K562 (cell line): ENCODE results near the gene DUSP9. TPM values are rescaled to one million over a fixed set of nuclear protein-coding genes. Genes with fewer than 3 reads are reported as not detected.

Experiments
- ATAC-seq: fragments of 200-7000 bp; cut with Tn5 transposase; 3 replicates; pipeline ENCODE4 v1.9.1; 2020; ENCODE audit warnings: moderate library complexity
- Bru-seq: library from RNA; stranded (reverse); fragments of 400-500 nt; gene quantifications from one replicate; lab custom pipeline; 2021; lab: Mats Ljungman, UMichigan
- BruChase-seq, 2 experiments: library from RNA; stranded (reverse); fragments of 400-500 nt; gene quantifications; one replicate each; lab custom pipeline; 2021; lab: Mats Ljungman, UMichigan
- BruUV-seq: library from RNA; stranded (reverse); fragments of 400-500 nt; replicated peaks from 2 replicates; lab custom pipeline; 2021; lab: Mats Ljungman, UMichigan
- CTCF ChIA-PET: fragments of 300-600 bp; formaldehyde crosslinking; extraction: SDS; loops from one replicate; lab custom pipeline; 2021; ENCODE audit warnings: low intra/inter-chr PET ratio; lab: Yijun Ruan, JAX
- POLR2A ChIA-PET: fragments of 300-600, 350-650 bp; sonication (Branson Sonifier 250); formaldehyde crosslinking; extraction: SDS; loops from one replicate; lab custom pipeline; 2021; ENCODE audit warnings: antibody characterized with exemption, inconsistent platforms; lab: Yijun Ruan, JAX
- DNase-seq, 4 experiments: peaks; one replicate each; pipeline versions ENCODE4 v3.0.0 to v3.0.0-alpha.2; 2011 to 2018; ENCODE audit warnings: low spot score in 3 of 4, mixed read lengths in 3 of 4; ENCODE audit errors: extremely low read depth in 1 of 4
- FAIRE-seq: peaks from 2 replicates; lab custom pipeline; 2011; peaks lifted over from hg19 to GRCh38; lab: Jason Lieb, UNC
- H2AFZ ChIP-seq: 2 replicates; pipeline ENCODE4 v1.6.0; 2011; ENCODE audit warnings: low read depth, low read length, control low read depth, inconsistent platforms
- H3K27ac ChIP-seq: fragments of 200-600 bp; 3 replicates; pipeline ENCODE4 v1.8.0; 2011; ENCODE audit warnings: low read depth, mild to moderate bottlenecking, control low read depth, inconsistent platforms, low read length, moderate library complexity, mixed read lengths; ENCODE audit errors: extremely low read depth
- H3K27me3 ChIP-seq, 2 experiments: fragments of 300-600 bp in 1 of 2; 2 replicates in 1 of 2; 3 replicates in 1 of 2; pipeline versions ENCODE4 v1.6.0 to v1.8.0; 2011; ENCODE audit warnings: inconsistent platforms in 2 of 2, low read length in 2 of 2, mild to moderate bottlenecking in 1 of 2, mixed read lengths in 1 of 2, moderate library complexity in 1 of 2; ENCODE audit not compliant: control insufficient read depth in 2 of 2, insufficient read depth in 2 of 2
- H3K36me3 ChIP-seq: fragments of 300-600 bp; 3 replicates; pipeline ENCODE4 v1.8.0; 2011; ENCODE audit warnings: mild to moderate bottlenecking, low read length, inconsistent platforms; ENCODE audit not compliant: control insufficient read depth, insufficient read depth
- H3K4me1 ChIP-seq, 2 experiments: fragments of 200-600 bp in 1 of 2; replicated peaks in 1 of 2; 2 replicates in 1 of 2; 3 replicates in 1 of 2; pipeline versions ENCODE4 v1.5.1 to v1.8.0; 2011; ENCODE audit warnings: inconsistent platforms in 2 of 2, low read length in 2 of 2, mild to moderate bottlenecking in 1 of 2, mixed read lengths in 1 of 2, moderate library complexity in 1 of 2; ENCODE audit not compliant: control insufficient read depth in 2 of 2, insufficient read depth in 2 of 2
- H3K4me2 ChIP-seq: 2 replicates; pipeline ENCODE4 v1.6.1; 2011; ENCODE audit warnings: low read length, control low read depth, inconsistent platforms, mixed read lengths; ENCODE audit not compliant: insufficient read depth
- H3K4me3 ChIP-seq: fragments of 200-600 bp; sonication (generic), shearing (Covaris generic); 2 replicates; pipeline ENCODE4 v1.5.1; 2016; ENCODE audit warnings: control low read depth, inconsistent platforms
- H3K79me2 ChIP-seq: fragments of 200-600 bp; 3 replicates; pipeline ENCODE4 v1.8.0; 2011; ENCODE audit warnings: low read length, inconsistent platforms; ENCODE audit not compliant: control insufficient read depth, insufficient read depth
- H3K9ac ChIP-seq, 2 experiments: 2 replicates each; pipeline versions ENCODE4 v1.6.0 to v1.6.1; 2011; ENCODE audit warnings: low read depth in 2 of 2, low read length in 2 of 2, control low read depth in 1 of 2, inconsistent platforms in 1 of 2, mild to moderate bottlenecking in 1 of 2, mixed read lengths in 1 of 2; ENCODE audit not compliant: insufficient read depth in 1 of 2
- H3K9me1 ChIP-seq: one replicate; pipeline ENCODE4 v1.6.0; 2011; ENCODE audit warnings: inconsistent platforms, mild to moderate bottlenecking, low read length, moderate library complexity; ENCODE audit not compliant: control insufficient read depth, insufficient read depth
- H3K9me3 ChIP-seq: replicated peaks from 2 replicates; pipeline ENCODE4 v1.5.1; 2011; ENCODE audit warnings: low read depth, low read length, inconsistent platforms; ENCODE audit not compliant: control insufficient read depth, insufficient read depth
- H4K20me1 ChIP-seq: replicated peaks from 2 replicates; pipeline ENCODE4 v1.6.1; 2011; ENCODE audit warnings: low read length, inconsistent platforms, mixed read lengths; ENCODE audit not compliant: control insufficient read depth, insufficient read depth
- TRIM28 ChIP-seq: fragments of 450-650 bp; IDR thresholded peaks from 2 replicates; pipeline ENCODE4 v1.6.1; 2017
- ZNF41 ChIP-seq: fragments of 250-450 bp; sonication (Bioruptor Pico); conservative IDR thresholded peaks from 2 replicates; pipeline ENCODE4 v1.4.0; 2020; ENCODE audit warnings: mild to moderate bottlenecking
- WGBS: fragments of 100-300 bp; shearing (Covaris generic); methylation state at CpG from one replicate; pipeline ENCODE4 v1.1.6; 2016; ENCODE audit warnings: low coverage, mixed read lengths; ENCODE audit not compliant: insufficient coverage; ENCODE audit errors: missing lambda C conversion rate; 5-methylcytosine and 5-hydroxymethylcytosine counted together
- in situ Hi-C: fragments of 300-500 bp; cut with MboI; formaldehyde crosslinking; loops from 4 replicates; pipeline ENCODE4 v1.15.0; 2018; ENCODE audit warnings: inconsistent platforms, mixed read lengths
- intact Hi-C: fragments of 100-400 bp; cut with micrococcal nuclease; formaldehyde crosslinking; loops from 2 replicates; pipeline ENCODE4 v1.14.2; 2022
- long read RNA-seq, 3 experiments: library from polyadenylated mRNA in 2 of 3; library from RNA in 1 of 3; unstranded in 2 of 3; stranded (forward) in 1 of 3; transcript quantifications; one replicate each; pipeline ENCODE4 v2.0.0, GENCODE V29; 2019 to 2022
- polyA minus RNA-seq, 3 experiments: library from RNA; depleted of rRNA, polyadenylated mRNA; stranded (reverse); fragments of >200 nt; gene quantifications; 2 replicates each; pipeline ENCODE4 v1.2.3, GENCODE V29; 2011
- polyA plus RNA-seq, 8 experiments: library from polyadenylated mRNA; depleted of rRNA in 4 of 8; stranded (reverse) in 5 of 8; unstranded in 3 of 8; fragments of >200 nt; fragmentation: Nextera tagmentation in 2 of 8; fragmentation: Illumina TruSeq in 1 of 8; extraction: Ambion mirVana in 2 of 8; extraction: Trizol in 1 of 8; gene quantifications; 2 replicates each; pipeline versions ENCODE4 v1.2.1 to v1.2.3, GENCODE V29; 2011 to 2014; ENCODE audit warnings: inconsistent platforms in 1 of 8, missing spikeins in 1 of 8
- total RNA-seq, 7 experiments: library from RNA; depleted of rRNA in 6 of 7; stranded (reverse); fragments of >200 nt in 6 of 7; fragmentation: Illumina TruSeq in 2 of 7; extraction: Trizol in 2 of 7; gene quantifications; 2 replicates each; pipeline versions ENCODE4 v1.2.1 to v1.2.3, GENCODE V29; 2011 to 2021; ENCODE audit warnings: low replicate concordance in 1 of 7
- TF ChIP-seq, protein P1 (sequence below): fragments of 450-650 bp; IDR thresholded peaks from 2 replicates; pipeline ENCODE4 v1.6.1; 2018; ENCODE audit not compliant: partially characterized antibody
- TF ChIP-seq, protein P2 (sequence below): sonication (generic); formaldehyde crosslinking; IDR thresholded peaks from 2 replicates; pipeline ENCODE4 v1.8.0; 2022; ENCODE audit warnings: mild to moderate bottlenecking, missing genetic modification reagents

DUSP9 gene, protein sequence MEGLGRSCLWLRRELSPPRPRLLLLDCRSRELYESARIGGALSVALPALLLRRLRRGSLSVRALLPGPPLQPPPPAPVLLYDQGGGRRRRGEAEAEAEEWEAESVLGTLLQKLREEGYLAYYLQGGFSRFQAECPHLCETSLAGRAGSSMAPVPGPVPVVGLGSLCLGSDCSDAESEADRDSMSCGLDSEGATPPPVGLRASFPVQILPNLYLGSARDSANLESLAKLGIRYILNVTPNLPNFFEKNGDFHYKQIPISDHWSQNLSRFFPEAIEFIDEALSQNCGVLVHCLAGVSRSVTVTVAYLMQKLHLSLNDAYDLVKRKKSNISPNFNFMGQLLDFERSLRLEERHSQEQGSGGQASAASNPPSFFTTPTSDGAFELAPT
- 2.3 and 6.4 TPM in 2 replicates for total RNA-seq (2011; cell fraction: chromatin; rRNA removed; ENCODE audit: low replicate concordance)
- total RNA-seq (2011; cell fraction: nucleolus; rRNA removed), result 6.8 and 7.3 TPM in 2 replicates
- total RNA-seq (2011; cell fraction: nucleoplasm; rRNA removed), result 3.4 and 3.9 TPM in 2 replicates
- total RNA-seq (2014; rRNA removed) (10.6 and 17.8 TPM in 2 replicates), total RNA-seq (2014; rRNA removed; fragmentation: Illumina TruSeq; extraction: Trizol) (2.5 and 3.2 TPM in 2 replicates), total RNA-seq (2015; rRNA removed; fragmentation: Illumina TruSeq; extraction: Trizol) (4.6 and 5.2 TPM in 2 replicates), total RNA-seq (2021) (13.0 and 14.1 TPM in 2 replicates), polyA plus RNA-seq (2011; rRNA removed) (8.8 and 20.5 TPM in 2 replicates), polyA plus RNA-seq (2014; fragmentation: Illumina TruSeq; extraction: Trizol) (5.5 and 7.1 TPM in 2 replicates), polyA plus RNA-seq (2014; fragmentation: Nextera tagmentation; extraction: Ambion mirVana) (under 1 TPM; 0.11 to 0.31 TPM), polyA plus RNA-seq (2014; rRNA removed) (8.4 and 9.2 TPM in 2 replicates), polyA minus RNA-seq (2011; rRNA and poly(A)+ RNA removed) (5.2 and 5.5 TPM in 2 replicates), Bru-seq, nascent RNA (percentile 42 among the genes with signal in this experiment), BruChase-seq, experiment 1, labeled RNA remaining after a 2-hour chase (percentile 39 among the genes with signal in this experiment), BruChase-seq, experiment 2, labeled RNA remaining after a 6-hour chase (percentile 43 among the genes with signal in this experiment)
- 22.4 and 26.1 TPM in 2 replicates for polyA plus RNA-seq (2011; cell fraction: cytosol; rRNA removed)
- 11.9 and 18.7 TPM in 2 replicates for polyA plus RNA-seq (2011; cell fraction: nucleus; rRNA removed)
- 7.4 and 10.8 TPM in 2 replicates for polyA plus RNA-seq (2012)
- polyA minus RNA-seq (2011; cell fraction: cytosol; rRNA and poly(A)+ RNA removed), result 7.3 and 20.2 TPM in 2 replicates
- 2.7 and 6.7 TPM in 2 replicates for polyA minus RNA-seq (2011; cell fraction: nucleus; rRNA and poly(A)+ RNA removed)
- long read RNA-seq, experiment 1, transcript DUSP9-201 (4 exons, 2,433 nt), result major isoform, 28 of 129 reads
- long read RNA-seq, experiment 1, transcript DUSP9-202 (4 exons, 2,289 nt), result minor isoform, 13 of 129 reads
- long read RNA-seq, experiment 1, partial matches to known transcripts, result 85 of 129 reads
- long read RNA-seq, experiment 1, other reads (novel, unspliced or antisense), result 3 of 129 reads
- long read RNA-seq, experiment 2, transcript DUSP9-202 (4 exons, 2,289 nt), result minor isoform, 9 of 31 reads
- long read RNA-seq, experiment 2, transcript DUSP9-201 (4 exons, 2,433 nt), result major isoform, 17 of 31 reads
- long read RNA-seq, experiment 2, partial matches to known transcripts, result 2 of 31 reads
- long read RNA-seq, experiment 2, other reads (novel, unspliced or antisense), result 3 of 31 reads
- long read RNA-seq, experiment 3, partial matches to known transcripts, result 1 of 1 reads
- long read RNA-seq, experiment 3, other reads (novel, unspliced or antisense), result 0 of 1 reads

DNA sequence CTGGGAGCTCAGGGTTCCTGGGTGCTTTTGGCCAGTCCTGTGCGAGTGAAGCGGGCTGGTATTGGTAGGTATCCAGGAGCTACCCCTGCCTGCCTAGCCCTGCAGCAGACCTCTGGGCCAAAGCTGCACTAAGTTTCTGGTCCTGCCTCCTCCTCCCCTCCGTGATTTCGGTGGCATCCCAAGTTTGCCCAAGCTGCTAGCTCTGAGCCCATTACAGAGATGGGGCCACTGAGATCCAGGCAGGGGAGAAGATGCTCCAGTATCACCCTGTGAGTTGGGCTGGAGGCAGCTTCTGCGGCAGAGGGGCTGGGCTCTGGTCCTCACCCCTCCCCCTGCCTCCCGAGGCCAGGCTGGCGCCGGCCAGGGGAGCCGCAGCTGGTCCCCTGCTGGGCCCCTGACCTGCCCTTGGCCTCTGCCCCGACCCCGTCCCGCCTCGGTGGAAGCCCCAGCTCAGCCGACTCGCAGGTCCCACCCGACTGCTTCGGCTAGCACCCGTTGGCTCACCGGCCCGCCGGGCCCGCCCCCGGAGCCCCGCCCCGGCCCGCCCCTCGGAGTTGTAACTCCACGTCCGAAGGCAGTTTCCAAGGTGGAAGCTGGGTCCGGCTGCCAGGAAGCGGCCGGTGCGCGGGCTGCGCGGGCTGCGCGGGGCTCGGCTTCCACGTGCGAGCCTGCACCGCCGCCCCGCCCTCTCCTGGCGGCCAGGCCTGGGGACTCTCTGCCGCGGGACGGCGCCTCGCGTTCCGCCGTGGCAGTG lies at the start of gene DUSP9:
TSS of gene DUSP9 (plus strand) at position 584 of the 754 bp plus-strand sequence. CDS start 751 bp downstream, outside the sequence.
- no peak within 1 kb of the TSS for H3K27ac ChIP-seq
- POLR2A ChIA-PET, result interaction anchor here (0.6 kb wide), 2 partner anchors 97 to 894 kb away, joined by 4 read pairs; no protein-coding TSS in a partner anchor
- peak within 1 kb of the TSS in 1 of 2 experiments; percentile 83; a peak in 2 of 4 replicates for H3K9ac ChIP-seq
- FAIRE-seq, result no peak
- peaks cover 5 to 74% of the 10 kb centered on the region in 2 experiments; a peak in 3 of 5 replicates for H3K4me1 ChIP-seq
- peak within 1 kb of the TSS; percentile 40; the same call in 1 of the 2 replicates for H2AFZ ChIP-seq
- H3K4me2 ChIP-seq, result peak within 1 kb of the TSS; percentile 21; the same call in 1 of the 2 replicates
- ATAC-seq, result peak; percentile 67
- no peaks in the 10 kb centered on the region; a peak in 1 of 5 replicates for H3K27me3 ChIP-seq
- H4K20me1 ChIP-seq, result no peaks in the 10 kb centered on the region
- no TSS peak for BruUV-seq
- DNase-seq, result peak; percentile 75 to 83 (median 79)
- H3K79me2 ChIP-seq, result no peaks in the 10 kb centered on the region
- no peaks in the 10 kb centered on the region for H3K36me3 ChIP-seq
- peak within 1 kb of the TSS; percentile 29 for H3K4me3 ChIP-seq
- H3K9me3 ChIP-seq, result no peaks in the 10 kb centered on the region
- whole genome bisulfite sequencing, result 40% methylated on average over 1 of the region's 53 CpGs
- in situ Hi-C loops, result no loop called here
- intact Hi-C loops, result loop anchor here (5.0 kb wide), 3 partner anchors 34 to 109 kb away; no protein-coding TSS in a partner anchor
- CTCF ChIA-PET, result interaction anchor here (0.6 to 0.7 kb wide), 2 partner anchors 37 to 100 kb away, joined by 3 to 4 read pairs; no protein-coding TSS in a partner anchor
- H3K9me1 ChIP-seq, result no peaks in the 10 kb centered on the region
- no peak for TF ChIP-seq ZNF41 (CRISPR knock-in tag)
- no peak for TF ChIP-seq TRIM28
- TF ChIP-seq, protein P1, sequence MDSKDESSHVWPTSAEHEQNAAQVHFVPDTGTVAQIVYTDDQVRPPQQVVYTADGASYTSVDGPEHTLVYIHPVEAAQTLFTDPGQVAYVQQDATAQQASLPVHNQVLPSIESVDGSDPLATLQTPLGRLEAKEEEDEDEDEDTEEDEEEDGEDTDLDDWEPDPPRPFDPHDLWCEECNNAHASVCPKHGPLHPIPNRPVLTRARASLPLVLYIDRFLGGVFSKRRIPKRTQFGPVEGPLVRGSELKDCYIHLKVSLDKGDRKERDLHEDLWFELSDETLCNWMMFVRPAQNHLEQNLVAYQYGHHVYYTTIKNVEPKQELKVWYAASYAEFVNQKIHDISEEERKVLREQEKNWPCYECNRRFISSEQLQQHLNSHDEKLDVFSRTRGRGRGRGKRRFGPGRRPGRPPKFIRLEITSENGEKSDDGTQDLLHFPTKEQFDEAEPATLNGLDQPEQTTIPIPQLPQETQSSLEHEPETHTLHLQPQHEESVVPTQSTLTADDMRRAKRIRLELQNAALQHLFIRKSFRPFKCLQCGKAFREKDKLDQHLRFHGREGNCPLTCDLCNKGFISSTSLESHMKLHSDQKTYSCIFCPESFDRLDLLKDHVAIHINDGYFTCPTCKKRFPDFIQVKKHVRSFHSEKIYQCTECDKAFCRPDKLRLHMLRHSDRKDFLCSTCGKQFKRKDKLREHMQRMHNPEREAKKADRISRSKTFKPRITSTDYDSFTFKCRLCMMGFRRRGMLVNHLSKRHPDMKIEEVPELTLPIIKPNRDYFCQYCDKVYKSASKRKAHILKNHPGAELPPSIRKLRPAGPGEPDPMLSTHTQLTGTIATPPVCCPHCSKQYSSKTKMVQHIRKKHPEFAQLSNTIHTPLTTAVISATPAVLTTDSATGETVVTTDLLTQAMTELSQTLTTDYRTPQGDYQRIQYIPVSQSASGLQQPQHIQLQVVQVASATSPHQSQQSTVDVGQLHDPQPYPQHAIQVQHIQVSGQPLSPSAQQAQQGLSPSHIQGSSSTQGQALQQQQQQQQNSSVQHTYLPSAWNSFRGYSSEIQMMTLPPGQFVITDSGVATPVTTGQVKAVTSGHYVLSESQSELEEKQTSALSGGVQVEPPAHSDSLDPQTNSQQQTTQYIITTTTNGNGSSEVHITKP, result no peak
- TF ChIP-seq, protein P2, sequence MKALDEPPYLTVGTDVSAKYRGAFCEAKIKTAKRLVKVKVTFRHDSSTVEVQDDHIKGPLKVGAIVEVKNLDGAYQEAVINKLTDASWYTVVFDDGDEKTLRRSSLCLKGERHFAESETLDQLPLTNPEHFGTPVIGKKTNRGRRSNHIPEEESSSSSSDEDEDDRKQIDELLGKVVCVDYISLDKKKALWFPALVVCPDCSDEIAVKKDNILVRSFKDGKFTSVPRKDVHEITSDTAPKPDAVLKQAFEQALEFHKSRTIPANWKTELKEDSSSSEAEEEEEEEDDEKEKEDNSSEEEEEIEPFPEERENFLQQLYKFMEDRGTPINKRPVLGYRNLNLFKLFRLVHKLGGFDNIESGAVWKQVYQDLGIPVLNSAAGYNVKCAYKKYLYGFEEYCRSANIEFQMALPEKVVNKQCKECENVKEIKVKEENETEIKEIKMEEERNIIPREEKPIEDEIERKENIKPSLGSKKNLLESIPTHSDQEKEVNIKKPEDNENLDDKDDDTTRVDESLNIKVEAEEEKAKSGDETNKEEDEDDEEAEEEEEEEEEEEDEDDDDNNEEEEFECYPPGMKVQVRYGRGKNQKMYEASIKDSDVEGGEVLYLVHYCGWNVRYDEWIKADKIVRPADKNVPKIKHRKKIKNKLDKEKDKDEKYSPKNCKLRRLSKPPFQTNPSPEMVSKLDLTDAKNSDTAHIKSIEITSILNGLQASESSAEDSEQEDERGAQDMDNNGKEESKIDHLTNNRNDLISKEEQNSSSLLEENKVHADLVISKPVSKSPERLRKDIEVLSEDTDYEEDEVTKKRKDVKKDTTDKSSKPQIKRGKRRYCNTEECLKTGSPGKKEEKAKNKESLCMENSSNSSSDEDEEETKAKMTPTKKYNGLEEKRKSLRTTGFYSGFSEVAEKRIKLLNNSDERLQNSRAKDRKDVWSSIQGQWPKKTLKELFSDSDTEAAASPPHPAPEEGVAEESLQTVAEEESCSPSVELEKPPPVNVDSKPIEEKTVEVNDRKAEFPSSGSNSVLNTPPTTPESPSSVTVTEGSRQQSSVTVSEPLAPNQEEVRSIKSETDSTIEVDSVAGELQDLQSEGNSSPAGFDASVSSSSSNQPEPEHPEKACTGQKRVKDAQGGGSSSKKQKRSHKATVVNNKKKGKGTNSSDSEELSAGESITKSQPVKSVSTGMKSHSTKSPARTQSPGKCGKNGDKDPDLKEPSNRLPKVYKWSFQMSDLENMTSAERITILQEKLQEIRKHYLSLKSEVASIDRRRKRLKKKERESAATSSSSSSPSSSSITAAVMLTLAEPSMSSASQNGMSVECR, result 0 out of 2 replicates have a peak, but pooled peaks have one; percentile 11
